Posterior cingulate gyrus (tissue), 11 donors: Measurements from ENCODE around the gene PHKG2.

Experiments used
- DNase-seq, 10 donors: peaks; one replicate each; pipeline versions ENCODE4 v3.0.0 to v3.0.0-alpha.2; 2020 to 2021; ENCODE audit warnings: mixed read lengths in 3 of 10
- intact Hi-C: fragments of 100-400 bp; cut with DNase I; formaldehyde crosslinking; loops from one replicate; pipeline ENCODE4 v1.15.1; 2023

Gene PHKG2

GRCh38 chr16:30785126-30786106, 37.2 kb downstream of the PHKG2 start:
- intact Hi-C loops: loop anchor here (2.0 kb wide), 1 partner anchor 89 kb away; no protein-coding TSS in a partner anchor

GRCh38 chr16:30786115-30786935, 38.1 kb downstream of the PHKG2 start:
- intact Hi-C loops: loop anchor here (2.0 kb wide), 1 partner anchor 88 kb away; no protein-coding TSS in a partner anchor

More at GRCh38 chr16:30785126-30786106, 37.2 kb downstream of the PHKG2 start:
- no peak for DNase-seq

GRCh38 chr16:30786936-30787612, 38.8 kb downstream of the PHKG2 start, which contains the start of gene ZNF629:
Gene ZNF629, minus strand, starts transcription at chr16:30787205. Its CDS starts 2,723 bp downstream, at chr16:30784482.
- intact Hi-C loops: loop anchor here (1.0 to 2.0 kb wide), 2 partner anchors 18 to 88 kb away; no protein-coding TSS in a partner anchor
- DNase-seq: peak; percentile 68 to 96 (median 79)

More at GRCh38 chr16:30786115-30786935, 38.1 kb downstream of the PHKG2 start:
- DNase-seq: peak in 2 of 10 donors; percentile 25 to 75

GRCh38 chr16:30787613-30788378, 39.6 kb downstream of the PHKG2 start:
- intact Hi-C loops: loop anchor here (1.0 to 2.0 kb wide), 2 partner anchors 18 to 87 kb away; no protein-coding TSS in a partner anchor
- DNase-seq: peak in 1 of 10 donors; percentile 16

GRCh38 chr16:30793508-30794069, 45.4 kb downstream of the PHKG2 start:
- intact Hi-C loops: no loop called here
- peak in 1 of 10 donors; percentile 46 for DNase-seq

- intact Hi-C loops: no loop called here
These were observed 46.4 kb downstream of the PHKG2 start for GRCh38 chr16:30794634-30795033.

GRCh38 chr16:30797670-30798309, 49.6 kb downstream of the PHKG2 start:
- DNase-seq: peak in 2 of 10 donors; percentile 10 to 44
- intact Hi-C loops: no loop called here

More at GRCh38 chr16:30794634-30795033, 46.4 kb downstream of the PHKG2 start:
- no peak for DNase-seq
